ENCODE measurements around the gene DYNLT2. TPM values are rescaled to one million over a fixed set of nuclear protein-coding genes. Genes with fewer than 3 reads are reported as not detected.

The DYNLT2 gene
- total RNA-seq, 1 donor from 2014 or later = 0.52 TPM

- H3K4me1 ChIP-seq (ENCODE audit: control insufficient read depth in 3 of 3, insufficient read depth in 3 of 3, low read length in 3 of 3) = peaks cover 15 to 24% (median 17%) of the 10 kb centered on the region in 3 donors
- no peaks in the 10 kb centered on the region for H3K36me3 ChIP-seq (ENCODE audit: control insufficient read depth in 3 of 3, insufficient read depth in 3 of 3, low read length in 3 of 3)
- no peaks in the 10 kb centered on the region for H3K27me3 ChIP-seq (ENCODE audit: control insufficient read depth in 3 of 3, insufficient read depth in 3 of 3, low read length in 3 of 3)
- no peaks in the 10 kb centered on the region for H3K9me3 ChIP-seq (ENCODE audit: control insufficient read depth in 3 of 3, low read length in 3 of 3)
- peak overlapping the region; percentile 84 to 94 (median 85) for H3K4me3 ChIP-seq (ENCODE audit: low read length in 3 of 3)
- H3K27ac ChIP-seq (ENCODE audit: low read depth, low read length) = peak overlapping the region; percentile 84
- peak overlapping the region; percentile 85 to 93 (median 89) for H3K9ac ChIP-seq (ENCODE audit: low read depth in 1 of 3, low read length in 3 of 3)
These were observed 28.0 kb downstream of the DYNLT2 start for GRCh38 chr6:169723200-169723909.

- peak overlapping the region; percentile 85 to 93 (median 89) for H3K9ac ChIP-seq (ENCODE audit: low read depth in 1 of 3, low read length in 3 of 3)
- H3K4me1 ChIP-seq (ENCODE audit: control insufficient read depth in 3 of 3, insufficient read depth in 3 of 3, low read length in 3 of 3) = peaks cover 15 to 24% (median 17%) of the 10 kb centered on the region in 3 donors
- no peaks in the 10 kb centered on the region for H3K9me3 ChIP-seq (ENCODE audit: control insufficient read depth in 3 of 3, low read length in 3 of 3)
- peak overlapping the region; percentile 84 for H3K27ac ChIP-seq (ENCODE audit: low read depth, low read length)
- no peaks in the 10 kb centered on the region for H3K36me3 ChIP-seq (ENCODE audit: control insufficient read depth in 3 of 3, insufficient read depth in 3 of 3, low read length in 3 of 3)
- H3K27me3 ChIP-seq (ENCODE audit: control insufficient read depth in 3 of 3, insufficient read depth in 3 of 3, low read length in 3 of 3) = no peaks in the 10 kb centered on the region
- H3K4me3 ChIP-seq (ENCODE audit: low read length in 3 of 3) = peak overlapping the region; percentile 84 to 94 (median 85)
These were observed 28.8 kb downstream of the DYNLT2 start for GRCh38 chr6:169722362-169723199.

GRCh38 chr6:169720207-169720855, 31.0 kb downstream of the DYNLT2 start:
- no peak overlapping the region for H3K27ac ChIP-seq (ENCODE audit: low read depth, low read length)
- H3K9ac ChIP-seq (ENCODE audit: low read depth in 1 of 3, low read length in 3 of 3) = no peak overlapping the region
- no peak overlapping the region for H3K4me3 ChIP-seq (ENCODE audit: low read length in 3 of 3)
- H3K36me3 ChIP-seq (ENCODE audit: control insufficient read depth in 3 of 3, insufficient read depth in 3 of 3, low read length in 3 of 3) = peaks cover 6 to 13% (median 12%) of the 10 kb centered on the region in 3 donors
- H3K27me3 ChIP-seq (ENCODE audit: control insufficient read depth in 3 of 3, insufficient read depth in 3 of 3, low read length in 3 of 3) = no peaks in the 10 kb centered on the region
- H3K4me1 ChIP-seq (ENCODE audit: control insufficient read depth in 3 of 3, insufficient read depth in 3 of 3, low read length in 3 of 3) = peaks cover 15 to 23% (median 17%) of the 10 kb centered on the region in 3 donors
- H3K9me3 ChIP-seq (ENCODE audit: control insufficient read depth in 3 of 3, low read length in 3 of 3) = no peaks in the 10 kb centered on the region

- peaks cover 10 to 24% (median 22%) of the 10 kb centered on the region in 3 donors for H3K36me3 ChIP-seq (ENCODE audit: control insufficient read depth in 3 of 3, insufficient read depth in 3 of 3, low read length in 3 of 3)
These were observed 32.3 kb downstream of the DYNLT2 start for GRCh38 chr6:169719117-169719516.

GRCh38 chr6:169714595-169714994, 36.8 kb downstream of the DYNLT2 start:
- Histone ChIP-seq H3K4me1 (ENCODE audit: control insufficient read depth in 3 of 3, insufficient read depth in 3 of 3, low read length in 3 of 3) (no peaks in the 10 kb centered on the region), H3K9me3 (ENCODE audit: control insufficient read depth in 3 of 3, low read length in 3 of 3) (no peaks in the 10 kb centered on the region), H3K36me3 (ENCODE audit: control insufficient read depth in 3 of 3, insufficient read depth in 3 of 3, low read length in 3 of 3) (peaks cover 19 to 45% (median 42%) of the 10 kb centered on the region in 3 donors), H3K27ac (ENCODE audit: low read depth, low read length) (no peak overlapping the region), H3K27me3 (ENCODE audit: control insufficient read depth in 3 of 3, insufficient read depth in 3 of 3, low read length in 3 of 3) (no peaks in the 10 kb centered on the region), H3K4me3 (ENCODE audit: low read length in 3 of 3) (no peak overlapping the region), H3K9ac (ENCODE audit: low read depth in 1 of 3, low read length in 3 of 3) (no peak overlapping the region)

More at GRCh38 chr6:169719117-169719516, 32.3 kb downstream of the DYNLT2 start:
- Histone ChIP-seq H3K4me3 (ENCODE audit: low read length in 3 of 3) (no peak overlapping the region), H3K9ac (ENCODE audit: low read depth in 1 of 3, low read length in 3 of 3) (no peak overlapping the region), H3K27me3 (ENCODE audit: control insufficient read depth in 3 of 3, insufficient read depth in 3 of 3, low read length in 3 of 3) (no peaks in the 10 kb centered on the region), H3K4me1 (ENCODE audit: control insufficient read depth in 3 of 3, insufficient read depth in 3 of 3, low read length in 3 of 3) (peaks cover 11 to 17% (median 12%) of the 10 kb centered on the region in 3 donors), H3K9me3 (ENCODE audit: control insufficient read depth in 3 of 3, low read length in 3 of 3) (no peaks in the 10 kb centered on the region), H3K27ac (ENCODE audit: low read depth, low read length) (no peak overlapping the region)

- Histone ChIP-seq H3K4me3 (ENCODE audit: low read length in 3 of 3) (no peak overlapping the region), H3K4me1 (ENCODE audit: control insufficient read depth in 3 of 3, insufficient read depth in 3 of 3, low read length in 3 of 3) (no peaks in the 10 kb centered on the region), H3K36me3 (ENCODE audit: control insufficient read depth in 3 of 3, insufficient read depth in 3 of 3, low read length in 3 of 3) (peaks cover 23 to 50% (median 43%) of the 10 kb centered on the region in 3 donors), H3K9me3 (ENCODE audit: control insufficient read depth in 3 of 3, low read length in 3 of 3) (no peaks in the 10 kb centered on the region), H3K27me3 (ENCODE audit: control insufficient read depth in 3 of 3, insufficient read depth in 3 of 3, low read length in 3 of 3) (no peaks in the 10 kb centered on the region), H3K9ac (ENCODE audit: low read depth in 1 of 3, low read length in 3 of 3) (no peak overlapping the region), H3K27ac (ENCODE audit: low read depth, low read length) (no peak overlapping the region)
These were observed 37.2 kb downstream of the DYNLT2 start for GRCh38 chr6:169714178-169714577.

- peaks cover under 1 to 3% (median 1%) of the 10 kb centered on the region in 3 donors for H3K4me1 ChIP-seq (ENCODE audit: control insufficient read depth in 3 of 3, insufficient read depth in 3 of 3, low read length in 3 of 3)
- H3K9ac ChIP-seq (ENCODE audit: low read depth in 1 of 3, low read length in 3 of 3) = no peak overlapping the region
- no peak overlapping the region for H3K4me3 ChIP-seq (ENCODE audit: low read length in 3 of 3)
- no peak overlapping the region for H3K27ac ChIP-seq (ENCODE audit: low read depth, low read length)
- no peaks in the 10 kb centered on the region for H3K9me3 ChIP-seq (ENCODE audit: control insufficient read depth in 3 of 3, low read length in 3 of 3)
- H3K27me3 ChIP-seq (ENCODE audit: control insufficient read depth in 3 of 3, insufficient read depth in 3 of 3, low read length in 3 of 3) = no peaks in the 10 kb centered on the region
- peaks cover 17 to 48% (median 41%) of the 10 kb centered on the region in 3 donors for H3K36me3 ChIP-seq (ENCODE audit: control insufficient read depth in 3 of 3, insufficient read depth in 3 of 3, low read length in 3 of 3)
These were observed 41.4 kb downstream of the DYNLT2 start for GRCh38 chr6:169710009-169710408.

- no peak overlapping the region for H3K4me3 ChIP-seq (ENCODE audit: low read length in 3 of 3)
- H3K27ac ChIP-seq (ENCODE audit: low read depth, low read length) = no peak overlapping the region
- no peaks in the 10 kb centered on the region for H3K27me3 ChIP-seq (ENCODE audit: control insufficient read depth in 3 of 3, insufficient read depth in 3 of 3, low read length in 3 of 3)
- H3K36me3 ChIP-seq (ENCODE audit: control insufficient read depth in 3 of 3, insufficient read depth in 3 of 3, low read length in 3 of 3) = peaks cover 16 to 40% (median 37%) of the 10 kb centered on the region in 3 donors
- no peaks in the 10 kb centered on the region for H3K9me3 ChIP-seq (ENCODE audit: control insufficient read depth in 3 of 3, low read length in 3 of 3)
- no peak overlapping the region for H3K9ac ChIP-seq (ENCODE audit: low read depth in 1 of 3, low read length in 3 of 3)
- H3K4me1 ChIP-seq (ENCODE audit: control insufficient read depth in 3 of 3, insufficient read depth in 3 of 3, low read length in 3 of 3) = peaks cover 4 to 6% (median 4%) of the 10 kb centered on the region in 3 donors
These were observed 42.1 kb downstream of the DYNLT2 start for GRCh38 chr6:169709293-169709692.

GRCh38 chr6:169707772-169708171, 43.6 kb downstream of the DYNLT2 start:
- H3K4me1 ChIP-seq (ENCODE audit: control insufficient read depth in 3 of 3, insufficient read depth in 3 of 3, low read length in 3 of 3) = peaks cover 13 to 17% (median 17%) of the 10 kb centered on the region in 3 donors
- H3K27ac ChIP-seq (ENCODE audit: low read depth, low read length) = no peak overlapping the region
- H3K9me3 ChIP-seq (ENCODE audit: control insufficient read depth in 3 of 3, low read length in 3 of 3) = no peaks in the 10 kb centered on the region
- no peak overlapping the region for H3K9ac ChIP-seq (ENCODE audit: low read depth in 1 of 3, low read length in 3 of 3)
- peaks cover 10 to 35% (median 32%) of the 10 kb centered on the region in 3 donors for H3K36me3 ChIP-seq (ENCODE audit: control insufficient read depth in 3 of 3, insufficient read depth in 3 of 3, low read length in 3 of 3)
- no peak overlapping the region for H3K4me3 ChIP-seq (ENCODE audit: low read length in 3 of 3)
- no peaks in the 10 kb centered on the region for H3K27me3 ChIP-seq (ENCODE audit: control insufficient read depth in 3 of 3, insufficient read depth in 3 of 3, low read length in 3 of 3)
